ENCODE measurements around the gene NAV3.

Gene NAV3

GRCh38 chr12:77865178-77865577, 34.5 kb downstream of the NAV3 start:
- FAIRE-seq (no peak), DNase-seq (ENCODE audit: insufficient read length, low spot score) (no peak)
- no peak for TF ChIP-seq POLR2A (IDR thresholded peaks at IDR 0.05; ENCODE audit: low read depth, low read length)
- no peak for TF ChIP-seq TAF1 (IDR thresholded peaks at IDR 0.05; ENCODE audit: low read depth, low read length)
- TF ChIP-seq POLR2AphosphoS5 (IDR thresholded peaks at IDR 0.05; ENCODE audit: low read depth, low read length) = no peak
- no peak for TF ChIP-seq PAX5 (IDR thresholded peaks at IDR 0.05; ENCODE audit: insufficient read depth, low read length, severe bottlenecking)
- no peak for TF ChIP-seq POU2F2 (IDR thresholded peaks at IDR 0.05; ENCODE audit: low read depth, low read length)
- no peak for TF ChIP-seq SPI1 (IDR thresholded peaks at IDR 0.05; ENCODE audit: low read depth, low read length)

DNA sequence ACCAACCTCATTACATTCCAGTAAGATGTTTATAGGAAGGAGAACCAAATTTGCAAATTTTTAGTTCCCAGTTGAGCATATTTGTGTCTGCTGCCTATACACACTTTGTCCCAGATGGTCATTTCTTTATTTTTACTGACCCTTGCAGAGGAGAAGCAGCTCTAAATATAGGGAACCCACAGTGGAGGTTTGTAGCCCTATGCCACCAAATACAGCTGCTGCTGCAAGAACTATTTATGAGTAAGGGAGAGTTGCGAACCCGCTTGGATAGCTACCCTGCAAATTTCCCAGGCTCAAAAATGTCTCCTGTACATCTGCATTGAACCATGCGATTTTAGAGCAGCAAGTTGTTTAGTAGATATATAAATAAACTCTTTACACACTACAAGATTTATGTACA, 48.2 kb downstream of the NAV3 start:
- TF ChIP-seq POLR2AphosphoS5 (IDR thresholded peaks at IDR 0.05; ENCODE audit: low read depth, low read length) (no peak), POU2F2 (IDR thresholded peaks at IDR 0.05; ENCODE audit: low read depth, low read length) (no peak), PAX5 (IDR thresholded peaks at IDR 0.05; ENCODE audit: insufficient read depth, low read length, severe bottlenecking) (no peak), SPI1 (IDR thresholded peaks at IDR 0.05; ENCODE audit: low read depth, low read length) (no peak), POLR2A (IDR thresholded peaks at IDR 0.05; ENCODE audit: low read depth, low read length) (no peak), TAF1 (IDR thresholded peaks at IDR 0.05; ENCODE audit: low read depth, low read length) (no peak)
- FAIRE-seq (no peak), DNase-seq (ENCODE audit: insufficient read length, low spot score) (no peak)

- DNase-seq (ENCODE audit: insufficient read length, low spot score) (no peak), FAIRE-seq (no peak)
- TF ChIP-seq POLR2A (IDR thresholded peaks at IDR 0.05; ENCODE audit: low read depth, low read length) (no peak), PAX5 (IDR thresholded peaks at IDR 0.05; ENCODE audit: insufficient read depth, low read length, severe bottlenecking) (no peak), TAF1 (IDR thresholded peaks at IDR 0.05; ENCODE audit: low read depth, low read length) (no peak), SPI1 (IDR thresholded peaks at IDR 0.05; ENCODE audit: low read depth, low read length) (no peak), POLR2AphosphoS5 (IDR thresholded peaks at IDR 0.05; ENCODE audit: low read depth, low read length) (no peak), POU2F2 (IDR thresholded peaks at IDR 0.05; ENCODE audit: low read depth, low read length) (no peak)
These were observed 52.0 kb downstream of the NAV3 start for GRCh38 chr12:77882709-77883108.

DNA sequence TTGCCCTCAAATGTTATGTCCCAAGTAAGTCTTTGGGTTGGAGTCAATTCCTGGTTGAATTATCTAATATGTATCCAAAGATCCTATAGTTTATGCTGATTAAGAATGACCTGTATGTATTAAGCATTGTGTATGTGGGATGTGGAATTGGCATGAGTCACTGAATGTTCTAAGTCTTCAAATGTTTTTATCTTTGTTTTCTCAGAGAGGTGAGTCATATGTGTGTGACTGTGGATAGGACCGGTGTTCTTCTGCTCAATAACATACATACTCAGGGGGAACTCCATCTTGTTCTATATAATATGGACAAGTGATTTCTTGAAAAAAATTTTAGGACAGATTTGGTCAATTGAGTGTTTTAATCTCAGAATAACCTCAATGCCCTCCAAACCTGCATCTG, 57.9 kb downstream of the NAV3 start:
- no peak for DNase-seq (ENCODE audit: insufficient read length, low spot score)
- FAIRE-seq = no peak
- TF ChIP-seq TAF1 (IDR thresholded peaks at IDR 0.05; ENCODE audit: low read depth, low read length) (no peak), SPI1 (IDR thresholded peaks at IDR 0.05; ENCODE audit: low read depth, low read length) (no peak), POLR2A (IDR thresholded peaks at IDR 0.05; ENCODE audit: low read depth, low read length) (no peak), POLR2AphosphoS5 (IDR thresholded peaks at IDR 0.05; ENCODE audit: low read depth, low read length) (no peak), POU2F2 (IDR thresholded peaks at IDR 0.05; ENCODE audit: low read depth, low read length) (no peak), PAX5 (IDR thresholded peaks at IDR 0.05; ENCODE audit: insufficient read depth, low read length, severe bottlenecking) (no peak)

GRCh38 chr12:77891518-77892147, 60.9 kb downstream of the NAV3 start:
- FAIRE-seq (no peak), DNase-seq (ENCODE audit: insufficient read length, low spot score) (no peak)
- no peak for TF ChIP-seq TAF1 (IDR thresholded peaks at IDR 0.05; ENCODE audit: low read depth, low read length)
- TF ChIP-seq POU2F2 (IDR thresholded peaks at IDR 0.05; ENCODE audit: low read depth, low read length) = no peak

DNA sequence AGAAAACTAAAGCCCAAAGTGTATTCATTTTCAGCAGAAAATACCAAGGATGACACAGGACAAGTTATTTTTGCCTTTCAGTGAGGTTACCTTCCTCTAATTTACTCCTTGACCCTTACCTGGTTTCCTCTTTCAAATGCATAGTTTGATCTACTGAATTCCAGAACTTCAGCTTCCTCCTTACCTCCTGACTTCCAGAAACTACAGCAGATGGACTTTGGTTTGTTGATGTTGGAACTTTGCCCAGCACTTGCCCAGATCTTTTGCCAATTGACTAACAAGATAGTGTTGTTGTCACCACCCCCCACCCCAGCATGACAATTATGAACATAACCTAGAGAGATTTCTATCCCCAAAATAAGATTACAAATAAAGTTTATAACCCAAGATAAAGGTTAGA, 63.2 kb downstream of the NAV3 start:
- TF ChIP-seq POLR2AphosphoS5 (IDR thresholded peaks at IDR 0.05; ENCODE audit: low read depth, low read length) = no peak
- no peak for TF ChIP-seq POLR2A (IDR thresholded peaks at IDR 0.05; ENCODE audit: low read depth, low read length)
- no peak for TF ChIP-seq SPI1 (IDR thresholded peaks at IDR 0.05; ENCODE audit: low read depth, low read length)
- no peak for TF ChIP-seq TAF1 (IDR thresholded peaks at IDR 0.05; ENCODE audit: low read depth, low read length)
- no peak for TF ChIP-seq POU2F2 (IDR thresholded peaks at IDR 0.05; ENCODE audit: low read depth, low read length)
- no peak for TF ChIP-seq PAX5 (IDR thresholded peaks at IDR 0.05; ENCODE audit: insufficient read depth, low read length, severe bottlenecking)
- DNase-seq (ENCODE audit: insufficient read length, low spot score) = no peak
- no peak for FAIRE-seq

DNA sequence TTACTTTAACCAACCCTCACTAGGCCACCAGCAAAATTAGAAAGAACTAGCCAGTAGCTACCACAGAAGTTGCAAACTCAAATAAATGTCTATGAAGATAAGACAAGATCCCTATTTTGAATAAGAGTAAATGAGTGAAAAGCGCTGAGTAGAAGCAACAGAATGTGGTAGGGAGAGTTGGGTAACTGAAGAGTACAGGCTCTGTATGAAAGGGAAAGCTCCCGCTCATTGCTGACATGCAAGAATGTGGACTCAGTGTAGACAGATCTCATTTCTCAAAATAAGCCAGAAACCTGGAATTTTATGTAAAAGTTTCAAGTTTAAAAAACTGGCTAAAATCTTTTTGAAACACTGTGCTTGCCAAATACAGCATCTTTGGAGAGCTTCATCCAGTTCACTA, 63.9 kb downstream of the NAV3 start:
- TF ChIP-seq PAX5 (IDR thresholded peaks at IDR 0.05; ENCODE audit: insufficient read depth, low read length, severe bottlenecking) (no peak), POLR2AphosphoS5 (IDR thresholded peaks at IDR 0.05; ENCODE audit: low read depth, low read length) (no peak), POU2F2 (IDR thresholded peaks at IDR 0.05; ENCODE audit: low read depth, low read length) (no peak), SPI1 (IDR thresholded peaks at IDR 0.05; ENCODE audit: low read depth, low read length) (no peak), TAF1 (IDR thresholded peaks at IDR 0.05; ENCODE audit: low read depth, low read length) (no peak), POLR2A (IDR thresholded peaks at IDR 0.05; ENCODE audit: low read depth, low read length) (no peak)
- FAIRE-seq (no peak), DNase-seq (ENCODE audit: insufficient read length, low spot score) (no peak)

GRCh38 chr12:77895699-77896098, 65.0 kb downstream of the NAV3 start:
- no peak for TF ChIP-seq POLR2AphosphoS5 (IDR thresholded peaks at IDR 0.05; ENCODE audit: low read depth, low read length)
- TF ChIP-seq SPI1 (IDR thresholded peaks at IDR 0.05; ENCODE audit: low read depth, low read length) = no peak
- TF ChIP-seq POU2F2 (IDR thresholded peaks at IDR 0.05; ENCODE audit: low read depth, low read length) = no peak
- TF ChIP-seq TAF1 (IDR thresholded peaks at IDR 0.05; ENCODE audit: low read depth, low read length) = no peak
- no peak for TF ChIP-seq POLR2A (IDR thresholded peaks at IDR 0.05; ENCODE audit: low read depth, low read length)
- TF ChIP-seq PAX5 (IDR thresholded peaks at IDR 0.05; ENCODE audit: insufficient read depth, low read length, severe bottlenecking) = no peak
- no peak for FAIRE-seq
- DNase-seq (ENCODE audit: insufficient read length, low spot score) = no peak

DNA sequence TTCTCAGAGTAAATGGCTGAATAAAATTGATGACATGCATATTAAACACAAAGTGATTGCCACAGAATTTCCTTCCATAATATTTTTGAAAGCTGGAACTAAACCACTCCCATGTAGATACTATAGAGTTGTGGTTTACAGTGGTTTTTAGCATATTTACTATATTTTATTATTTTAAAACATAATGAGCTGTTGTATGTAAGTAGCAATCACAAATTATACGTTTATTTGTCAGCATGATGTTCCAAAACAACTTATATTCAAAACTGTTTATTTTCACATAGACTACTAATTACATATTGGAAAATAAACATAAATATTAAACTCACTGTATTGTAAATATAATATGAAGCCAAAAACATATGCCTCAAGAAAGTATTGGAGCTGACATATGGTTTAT, 77.2 kb downstream of the NAV3 start:
- FAIRE-seq (no peak), DNase-seq (ENCODE audit: insufficient read length, low spot score) (no peak)
- TF ChIP-seq SPI1 (IDR thresholded peaks at IDR 0.05; ENCODE audit: low read depth, low read length) = no peak
- no peak for TF ChIP-seq POLR2AphosphoS5 (IDR thresholded peaks at IDR 0.05; ENCODE audit: low read depth, low read length)
- TF ChIP-seq POU2F2 (IDR thresholded peaks at IDR 0.05; ENCODE audit: low read depth, low read length) = no peak
- no peak for TF ChIP-seq PAX5 (IDR thresholded peaks at IDR 0.05; ENCODE audit: insufficient read depth, low read length, severe bottlenecking)
- no peak for TF ChIP-seq POLR2A (IDR thresholded peaks at IDR 0.05; ENCODE audit: low read depth, low read length)
- TF ChIP-seq TAF1 (IDR thresholded peaks at IDR 0.05; ENCODE audit: low read depth, low read length) = no peak

DNA sequence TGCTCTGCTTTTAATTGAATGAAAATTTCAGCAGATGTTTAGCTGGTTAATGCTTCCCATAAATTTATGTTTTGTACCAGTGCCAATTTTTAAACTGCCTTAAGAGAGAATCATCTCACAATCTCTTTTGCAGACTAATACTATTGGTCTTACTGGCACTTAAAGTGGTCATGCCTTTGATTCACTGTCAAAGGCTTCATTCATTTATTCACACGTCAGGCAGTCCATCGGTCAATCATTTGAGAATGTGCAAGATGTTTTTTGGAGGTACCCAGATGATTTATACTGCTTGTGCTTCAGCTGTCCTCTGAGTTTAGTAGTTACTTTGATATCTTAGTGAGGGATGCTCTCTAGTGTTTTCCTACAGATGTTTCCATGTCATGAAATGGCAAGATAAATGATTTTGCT, 83.4 kb downstream of the NAV3 start:
- FAIRE-seq (no peak), DNase-seq (ENCODE audit: insufficient read length, low spot score) (no peak)

More for the DNA sequence above, 83.4 kb downstream of the NAV3 start:
- no peak for TF ChIP-seq POU2F2 (IDR thresholded peaks at IDR 0.05; ENCODE audit: low read depth, low read length)
- TF ChIP-seq POLR2AphosphoS5 (IDR thresholded peaks at IDR 0.05; ENCODE audit: low read depth, low read length) = no peak
